ENCODE results near the gene GALNT10.

The GALNT10 gene

GRCh38 chr5:154465169-154465568 is 274.6 kb downstream of the GALNT10 start:
- Histone ChIP-seq H3K36me3 (peaks cover 0 to 4% (median 0%) of the 10 kb centered on the region in 11 experiments; a peak in 3 of 22 replicates), H3K9ac (no peak overlapping the region), H4K20me1 (peaks cover 0 to 18% (median 11%) of the 10 kb centered on the region in 11 experiments; a peak in 7 of 22 replicates), H3K4me2 (peak overlapping the region in 1 of 11 experiments; percentile 16; a peak in 1 of 22 replicates), H3K4me1 (peaks cover 0 to 22% (median 7%) of the 10 kb centered on the region in 10 experiments; a peak in 10 of 20 replicates), H3K27me3 (peaks cover 3 to 14% (median 9%) of the 10 kb centered on the region in 11 experiments), H3K9me3 (replicated peaks in 1 of 11) (no peaks in the 10 kb centered on the region), H3K27ac (no peak overlapping the region), H3K4me3 (no peak overlapping the region)
- TF ChIP-seq Cebpa-rat (IDR thresholded peaks at IDR 0.05): peak in 3 of 11 experiments; percentile 38 to 61 (median 55); a peak in 2 of 22 replicates

GRCh38 chr5:154466147-154466546 is 275.6 kb downstream of the GALNT10 start:
- Histone ChIP-seq H4K20me1 (peaks cover 0 to 9% (median 2%) of the 10 kb centered on the region in 11 experiments; a peak in 7 of 22 replicates), H3K27me3 (peaks cover 13 to 24% (median 18%) of the 10 kb centered on the region in 11 experiments), H3K36me3 (no peaks in the 10 kb centered on the region), H3K4me1 (peaks cover 0 to 13% (median 4%) of the 10 kb centered on the region in 10 experiments; a peak in 9 of 20 replicates), H3K9ac (no peak overlapping the region), H3K9me3 (replicated peaks in 1 of 11) (no peaks in the 10 kb centered on the region), H3K4me3 (no peak overlapping the region), H3K27ac (no peak overlapping the region), H3K4me2 (no peak overlapping the region)
- no peak for TF ChIP-seq Cebpa-rat (IDR thresholded peaks at IDR 0.05)

DNA sequence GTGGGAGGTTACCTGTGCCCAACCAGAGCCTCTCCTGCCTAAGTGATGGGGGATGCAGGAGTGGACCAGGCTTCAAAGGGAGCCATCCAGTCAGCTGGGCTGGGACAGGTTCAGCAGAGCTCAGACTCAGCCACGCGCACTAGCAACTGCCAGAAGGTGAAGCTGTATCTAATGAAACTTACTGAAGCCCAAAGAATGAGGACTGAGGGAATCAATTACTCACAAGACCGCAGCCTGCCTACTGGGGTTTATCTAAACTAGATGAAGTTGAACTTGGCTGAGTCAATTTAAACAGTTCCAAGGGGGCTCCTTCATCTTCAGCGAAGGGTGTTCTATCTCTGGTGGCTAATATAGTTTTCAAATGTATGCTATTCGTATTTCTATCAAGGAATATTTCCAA is 276.1 kb downstream of the GALNT10 start:
- Histone ChIP-seq H3K9me3 (replicated peaks in 1 of 11) (no peaks in the 10 kb centered on the region), H4K20me1 (peaks cover 0 to 4% (median 0%) of the 10 kb centered on the region in 11 experiments; a peak in 3 of 22 replicates), H3K36me3 (no peaks in the 10 kb centered on the region), H3K4me1 (peaks cover 0 to 11% (median 0%) of the 10 kb centered on the region in 10 experiments; a peak in 4 of 20 replicates), H3K27me3 (peaks cover 18 to 30% (median 24%) of the 10 kb centered on the region in 11 experiments), H3K4me3 (no peak overlapping the region), H3K9ac (no peak overlapping the region), H3K27ac (no peak overlapping the region), H3K4me2 (no peak overlapping the region)
- TF ChIP-seq Cebpa-rat (IDR thresholded peaks at IDR 0.05): no peak

- no peak overlapping the region for H3K27ac ChIP-seq
- peaks cover 0 to 11% (median 0%) of the 10 kb centered on the region in 10 experiments; a peak in 4 of 20 replicates for H3K4me1 ChIP-seq
- H3K9ac ChIP-seq: no peak overlapping the region
- peak overlapping the region in 2 of 11 experiments; percentile 1 to 19; a peak in 1 of 22 replicates for H3K4me2 ChIP-seq
- no peak overlapping the region for H3K4me3 ChIP-seq
- H3K9me3 ChIP-seq (replicated peaks in 1 of 11): no peaks in the 10 kb centered on the region
- no peaks in the 10 kb centered on the region for H3K36me3 ChIP-seq
- no peak for TF ChIP-seq Cebpa-rat (IDR thresholded peaks at IDR 0.05)
- H3K27me3 ChIP-seq: peaks cover 29 to 41% (median 35%) of the 10 kb centered on the region in 11 experiments
- H4K20me1 ChIP-seq: peaks cover 0 to 6% (median 3%) of the 10 kb centered on the region in 11 experiments; a peak in 10 of 22 replicates
These were observed 277.3 kb downstream of the GALNT10 start for GRCh38 chr5:154467655-154468354.

DNA sequence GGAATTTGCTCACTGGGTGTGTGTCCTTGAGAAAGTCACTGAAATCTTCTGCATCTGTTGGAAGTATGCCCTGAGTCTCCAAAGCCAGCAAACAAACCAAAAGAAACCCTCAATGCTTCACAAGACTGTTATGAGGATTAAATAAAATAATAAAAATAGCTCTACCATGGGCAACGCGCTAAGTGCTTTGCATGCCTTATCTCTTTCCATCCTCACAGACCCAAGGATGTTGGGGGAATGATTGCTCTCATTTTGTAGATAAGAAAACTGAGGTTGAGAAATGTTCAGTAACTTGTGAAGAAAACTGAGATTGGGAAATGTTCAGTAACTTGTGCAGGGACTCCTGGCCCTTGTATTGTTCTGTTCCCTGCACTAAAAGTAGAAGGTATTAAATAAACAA is 279.6 kb downstream of the GALNT10 start:
- Histone ChIP-seq H3K27me3 (peaks cover 53 to 64% (median 58%) of the 10 kb centered on the region in 11 experiments), H3K4me2 (no peak overlapping the region), H3K4me1 (peaks cover 0 to 7% (median 2%) of the 10 kb centered on the region in 10 experiments; a peak in 5 of 20 replicates), H3K9ac (no peak overlapping the region), H3K9me3 (replicated peaks in 1 of 11) (peaks cover 0 to 4% (median 0%) of the 10 kb centered on the region in 11 experiments; a peak in 1 of 22 replicates), H3K4me3 (no peak overlapping the region), H3K36me3 (no peaks in the 10 kb centered on the region), H4K20me1 (peaks cover 0 to 27% (median 21%) of the 10 kb centered on the region in 11 experiments; a peak in 14 of 22 replicates), H3K27ac (no peak overlapping the region)
- no peak for TF ChIP-seq Cebpa-rat (IDR thresholded peaks at IDR 0.05)
